GM10266 (cell line): ENCODE data around the gene MT1F.

Experiments
- DNase-seq: peaks from one replicate; pipeline ENCODE4 v3.0.0; 2012; ENCODE audit errors: extremely low spot score
- TF ChIP-seq, protein P1 (sequence below): IDR thresholded peaks from 2 replicates; pipeline ENCODE4 v1.5.1; 2012; ENCODE audit warnings: mild to moderate bottlenecking, low read depth; ENCODE audit not compliant: control insufficient read depth, insufficient read depth; ENCODE audit errors: missing control alignments

The MT1F gene

GRCh38 chr16:56686758-56687157 is 29.0 kb downstream of the MT1F start:
- no peak for DNase-seq
- TF ChIP-seq, protein P1, sequence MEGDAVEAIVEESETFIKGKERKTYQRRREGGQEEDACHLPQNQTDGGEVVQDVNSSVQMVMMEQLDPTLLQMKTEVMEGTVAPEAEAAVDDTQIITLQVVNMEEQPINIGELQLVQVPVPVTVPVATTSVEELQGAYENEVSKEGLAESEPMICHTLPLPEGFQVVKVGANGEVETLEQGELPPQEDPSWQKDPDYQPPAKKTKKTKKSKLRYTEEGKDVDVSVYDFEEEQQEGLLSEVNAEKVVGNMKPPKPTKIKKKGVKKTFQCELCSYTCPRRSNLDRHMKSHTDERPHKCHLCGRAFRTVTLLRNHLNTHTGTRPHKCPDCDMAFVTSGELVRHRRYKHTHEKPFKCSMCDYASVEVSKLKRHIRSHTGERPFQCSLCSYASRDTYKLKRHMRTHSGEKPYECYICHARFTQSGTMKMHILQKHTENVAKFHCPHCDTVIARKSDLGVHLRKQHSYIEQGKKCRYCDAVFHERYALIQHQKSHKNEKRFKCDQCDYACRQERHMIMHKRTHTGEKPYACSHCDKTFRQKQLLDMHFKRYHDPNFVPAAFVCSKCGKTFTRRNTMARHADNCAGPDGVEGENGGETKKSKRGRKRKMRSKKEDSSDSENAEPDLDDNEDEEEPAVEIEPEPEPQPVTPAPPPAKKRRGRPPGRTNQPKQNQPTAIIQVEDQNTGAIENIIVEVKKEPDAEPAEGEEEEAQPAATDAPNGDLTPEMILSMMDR: no peak

DNA sequence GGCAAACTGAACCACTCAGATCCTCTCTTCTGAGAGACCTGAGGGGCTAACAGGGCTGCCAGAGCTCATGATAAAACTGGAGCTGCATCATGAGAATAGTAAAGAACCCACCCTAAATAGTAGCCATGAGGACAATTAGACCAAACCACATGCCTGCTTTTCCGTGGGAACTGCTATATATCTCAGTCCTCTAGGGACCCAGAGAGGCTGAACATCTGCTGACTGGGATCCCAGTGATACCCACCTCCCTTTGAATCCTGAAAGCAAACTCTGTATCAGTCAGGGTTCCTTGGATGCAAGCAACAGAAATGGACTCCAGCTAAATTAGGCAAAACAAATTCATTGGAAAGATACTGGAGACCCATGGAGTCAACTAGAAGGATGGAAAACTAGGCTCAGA is 31.0 kb downstream of the MT1F start:
- no peak for DNase-seq
- TF ChIP-seq, protein P1: no peak

DNA sequence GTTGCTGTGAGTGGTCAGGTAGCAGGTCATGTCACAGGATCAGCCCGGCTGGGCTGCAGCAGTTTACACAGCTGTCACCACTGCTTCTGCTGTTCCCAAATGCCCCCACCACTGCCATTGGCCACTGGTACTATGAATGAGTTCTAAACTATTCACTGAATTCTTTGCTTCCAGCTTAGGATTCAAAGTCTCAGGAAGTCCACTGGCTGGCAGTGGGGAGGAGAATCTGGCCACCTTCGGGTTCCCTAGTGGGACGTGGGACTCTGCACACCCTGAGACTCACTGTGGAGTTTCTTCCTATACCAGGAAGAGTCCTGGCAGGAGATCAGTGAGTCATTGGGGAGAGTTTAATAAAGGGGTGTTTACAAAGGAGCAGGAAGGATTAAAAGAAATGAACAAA is 31.4 kb downstream of the MT1F start:
- DNase-seq: no peak
- TF ChIP-seq, protein P1: no peak

DNA sequence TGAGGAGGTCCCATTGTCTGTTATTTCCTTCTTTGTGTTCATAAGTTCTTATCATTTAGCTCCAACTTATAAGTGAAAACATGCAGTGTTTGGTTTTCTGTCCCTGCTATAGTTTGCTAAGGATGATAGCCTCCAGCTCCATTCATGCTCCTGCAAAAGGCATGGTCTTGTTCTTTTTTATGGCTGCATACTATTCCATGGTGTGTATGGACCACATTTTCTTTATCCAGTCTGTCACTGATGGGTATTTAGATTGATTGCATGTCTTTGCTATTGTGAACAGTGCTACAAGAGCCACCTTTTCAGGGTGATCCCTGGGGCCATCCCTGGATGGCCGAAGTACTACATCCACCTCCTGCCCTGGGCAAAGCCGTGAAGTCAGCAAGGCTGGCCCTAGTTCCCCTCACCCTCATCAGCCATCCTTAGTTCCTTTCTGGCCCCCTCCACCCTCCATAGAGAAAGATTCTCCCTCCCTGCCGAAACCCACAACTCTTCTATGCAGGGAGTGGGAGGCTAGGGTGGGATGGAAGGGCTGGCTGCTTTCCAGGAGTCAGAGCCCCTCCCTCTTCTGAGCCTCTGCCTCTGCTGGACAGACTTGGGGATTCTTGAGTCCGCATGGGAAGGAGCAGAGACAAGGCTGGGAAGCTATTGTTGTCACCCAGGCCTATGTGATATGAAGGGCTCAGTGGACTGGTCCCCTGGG is 32.8 kb downstream of the MT1F start:
- TF ChIP-seq, protein P1: no peak
- no peak for DNase-seq

DNA sequence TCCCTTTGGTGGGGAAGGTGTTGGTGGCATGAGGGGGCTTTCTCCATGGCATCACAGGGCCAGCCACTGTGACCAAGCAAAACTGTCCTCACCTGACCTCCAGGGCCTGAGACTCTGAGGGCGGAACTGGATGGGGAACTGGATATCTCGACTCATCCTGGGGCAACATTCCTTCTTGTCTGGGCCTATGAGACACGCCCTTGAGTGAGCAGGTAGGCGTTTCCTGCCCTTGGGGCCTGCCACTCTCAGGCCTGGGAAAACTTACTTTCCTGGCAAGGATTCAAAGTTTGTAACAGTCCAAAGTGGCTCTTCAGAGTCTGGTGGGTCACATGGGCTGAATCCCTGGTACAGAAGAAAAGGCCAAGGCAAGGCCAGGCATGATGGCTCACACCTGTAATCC is 34.1 kb downstream of the MT1F start:
- TF ChIP-seq, protein P1: no peak
- DNase-seq: no peak

DNA sequence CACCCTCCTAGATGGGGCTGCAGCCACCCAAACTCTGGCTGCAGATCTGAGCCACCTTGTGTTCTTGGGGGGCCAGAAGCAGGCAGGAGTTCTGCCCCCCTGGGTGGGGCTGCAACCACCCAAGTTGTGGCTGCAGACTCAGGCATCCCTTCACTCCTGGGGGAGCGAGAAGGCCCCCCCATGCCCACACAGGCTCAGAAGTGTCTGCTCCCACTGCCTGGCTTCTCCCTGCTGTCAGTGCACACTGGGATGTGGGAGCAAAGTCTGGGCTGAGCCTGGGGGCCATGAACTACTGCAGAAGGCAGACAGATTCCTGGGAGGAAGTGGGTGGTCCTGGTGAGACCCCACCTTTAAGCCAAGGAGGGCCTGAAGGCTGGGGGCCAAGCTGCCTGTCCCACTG is 37.5 kb downstream of the MT1F start:
- DNase-seq: no peak
- TF ChIP-seq, protein P1: no peak

DNA sequence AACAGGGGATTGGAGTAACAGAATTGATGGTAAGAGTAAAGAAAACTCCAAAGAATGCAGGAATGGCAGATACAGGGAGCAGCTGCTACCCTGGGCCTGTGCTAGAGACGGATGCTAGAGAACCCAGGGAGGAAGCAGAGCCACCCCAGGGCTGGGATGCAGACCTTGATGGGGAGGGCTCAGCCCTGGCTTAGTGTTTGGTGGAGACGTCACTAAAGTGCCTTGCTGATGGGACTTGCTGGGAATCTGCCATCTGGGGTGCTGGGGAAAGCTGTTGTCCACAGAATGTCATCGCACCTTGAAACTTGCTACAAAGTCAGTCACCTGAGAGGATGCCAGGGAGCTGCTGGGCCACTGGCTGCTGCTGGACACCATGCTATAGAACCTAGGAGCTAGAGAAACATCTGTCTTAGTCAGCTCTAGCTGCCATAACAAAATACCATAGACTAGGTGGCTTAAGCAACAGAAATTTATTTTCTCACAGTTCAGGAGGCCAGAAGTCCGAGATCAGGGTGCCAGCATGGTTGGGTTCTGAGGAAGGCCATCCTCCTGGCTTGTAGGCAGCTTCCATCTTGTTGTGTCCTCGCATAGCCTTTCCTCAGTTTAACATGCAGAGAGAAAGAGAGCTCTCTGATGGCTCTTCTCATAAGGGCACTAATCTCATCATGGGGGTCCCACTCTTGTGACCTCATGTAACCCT is 39.8 kb downstream of the MT1F start:
- TF ChIP-seq, protein P1: no peak
- no peak for DNase-seq
